ENCODE results near the gene SUMO4.

DNA sequence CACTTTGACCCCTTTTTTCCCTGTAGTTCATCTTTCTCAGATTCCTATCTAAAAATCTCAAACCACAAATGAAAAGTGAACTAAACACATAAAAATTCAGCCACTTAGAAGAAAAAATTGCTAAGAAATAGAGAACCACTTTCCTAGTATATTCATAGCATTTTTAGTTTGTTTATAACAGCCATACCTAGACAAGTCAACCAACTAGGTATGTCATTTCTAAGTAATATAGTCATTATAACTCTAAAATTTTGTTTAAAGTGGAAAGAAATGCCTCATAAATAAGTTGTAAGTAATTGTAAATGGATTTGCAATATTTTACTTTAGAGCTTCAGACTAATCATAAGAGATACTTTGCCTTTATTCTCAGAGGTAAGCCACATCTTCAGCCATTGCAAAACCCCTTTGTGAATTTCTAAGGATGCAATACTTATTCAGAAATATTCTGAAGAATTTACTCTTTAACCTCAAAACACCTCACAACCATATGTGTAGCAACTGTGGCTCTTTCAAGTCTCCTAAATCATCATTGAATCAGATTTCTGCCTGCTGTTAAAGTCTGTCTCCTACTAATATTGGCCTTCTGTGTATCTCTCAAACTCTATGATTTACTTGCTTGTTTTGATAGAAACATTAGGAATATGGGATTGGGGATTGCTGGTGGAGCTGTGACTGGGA lies 6.9 kb upstream of the SUMO4 start:
- TF ChIP-seq, protein P1, sequence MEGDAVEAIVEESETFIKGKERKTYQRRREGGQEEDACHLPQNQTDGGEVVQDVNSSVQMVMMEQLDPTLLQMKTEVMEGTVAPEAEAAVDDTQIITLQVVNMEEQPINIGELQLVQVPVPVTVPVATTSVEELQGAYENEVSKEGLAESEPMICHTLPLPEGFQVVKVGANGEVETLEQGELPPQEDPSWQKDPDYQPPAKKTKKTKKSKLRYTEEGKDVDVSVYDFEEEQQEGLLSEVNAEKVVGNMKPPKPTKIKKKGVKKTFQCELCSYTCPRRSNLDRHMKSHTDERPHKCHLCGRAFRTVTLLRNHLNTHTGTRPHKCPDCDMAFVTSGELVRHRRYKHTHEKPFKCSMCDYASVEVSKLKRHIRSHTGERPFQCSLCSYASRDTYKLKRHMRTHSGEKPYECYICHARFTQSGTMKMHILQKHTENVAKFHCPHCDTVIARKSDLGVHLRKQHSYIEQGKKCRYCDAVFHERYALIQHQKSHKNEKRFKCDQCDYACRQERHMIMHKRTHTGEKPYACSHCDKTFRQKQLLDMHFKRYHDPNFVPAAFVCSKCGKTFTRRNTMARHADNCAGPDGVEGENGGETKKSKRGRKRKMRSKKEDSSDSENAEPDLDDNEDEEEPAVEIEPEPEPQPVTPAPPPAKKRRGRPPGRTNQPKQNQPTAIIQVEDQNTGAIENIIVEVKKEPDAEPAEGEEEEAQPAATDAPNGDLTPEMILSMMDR (IDR thresholded peaks at IDR 0.05; ENCODE audit: low read depth, low read length), result no peak
- no peak for TF ChIP-seq POLR2A (IDR thresholded peaks at IDR 0.05; ENCODE audit: extremely low read depth, insufficient read length)
- TF ChIP-seq, protein P2, sequence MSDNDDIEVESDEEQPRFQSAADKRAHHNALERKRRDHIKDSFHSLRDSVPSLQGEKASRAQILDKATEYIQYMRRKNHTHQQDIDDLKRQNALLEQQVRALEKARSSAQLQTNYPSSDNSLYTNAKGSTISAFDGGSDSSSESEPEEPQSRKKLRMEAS (IDR thresholded peaks at IDR 0.05; ENCODE audit: low read depth, low read length), result no peak

All from NB4 (cell line).